C4-2B (cell line): ENCODE measurements around the gene TRIM62.

Source experiments
- H3K27ac ChIP-seq: fragments of 450-650 bp; 2 replicates; pipeline ENCODE4 v1.5.1; 2017
- CTCF ChIP-seq: fragments of 450-650 bp; conservative IDR thresholded peaks from 2 replicates; pipeline ENCODE4 v1.5.1; 2017; ENCODE audit warnings: mild to moderate bottlenecking
- ZFX ChIP-seq: fragments of 450-650 bp; IDR thresholded peaks from 2 replicates; pipeline ENCODE4 v1.6.1; 2017

Gene TRIM62

GRCh38 chr1:33122483-33123178 is 59.2 kb downstream of the TRIM62 start:
- TF ChIP-seq CTCF (no peak), ZFX (no peak)
- no peak overlapping the region for H3K27ac ChIP-seq

GRCh38 chr1:33121728-33122127 is 60.1 kb downstream of the TRIM62 start:
- TF ChIP-seq CTCF (no peak), ZFX (no peak)

GRCh38 chr1:33120436-33121231 is 61.2 kb downstream of the TRIM62 start:
- no peak overlapping the region for H3K27ac ChIP-seq
- no peak for TF ChIP-seq ZFX
- TF ChIP-seq CTCF: no peak

More at GRCh38 chr1:33121728-33122127, 60.1 kb downstream of the TRIM62 start:
- H3K27ac ChIP-seq: no peak overlapping the region

GRCh38 chr1:33119532-33120217 is 62.2 kb downstream of the TRIM62 start:
- TF ChIP-seq CTCF (no peak), ZFX (no peak)

GRCh38 chr1:33119050-33119449 is 62.8 kb downstream of the TRIM62 start:
- no peak overlapping the region for H3K27ac ChIP-seq
- TF ChIP-seq ZFX (no peak), CTCF (no peak)

More at GRCh38 chr1:33119532-33120217, 62.2 kb downstream of the TRIM62 start:
- no peak overlapping the region for H3K27ac ChIP-seq

- TF ChIP-seq CTCF: no peak
- no peak for TF ChIP-seq ZFX
- H3K27ac ChIP-seq: no peak overlapping the region
Observed at GRCh38 chr1:33118274-33118673, 63.6 kb downstream of the TRIM62 start.
